H1 (cell line): ENCODE results near the gene NDUFA6. TPM values are rescaled to one million over a fixed set of nuclear protein-coding genes. Genes with fewer than 3 reads are reported as not detected.

Experiments
- CTCF ChIA-PET: fragments of 300-600 bp; sonication (Branson Sonifier 250); formaldehyde crosslinking; loops from one replicate; lab custom pipeline; 2021; ENCODE audit not compliant: partially characterized antibody; lab: Charles Lee
- POLR2A ChIA-PET: fragments of 300-600 bp; sonication (Branson Sonifier 250); formaldehyde crosslinking; loops from one replicate; lab custom pipeline; 2021; ENCODE audit warnings: inconsistent platforms; ENCODE audit not compliant: partially characterized antibody; lab: Charles Lee
- DNase-seq, 2 experiments: peaks; one replicate each; pipeline versions ENCODE4 v3.0.0 to v3.0.0-alpha.2; 2010 to 2022; ENCODE audit warnings: low spot score in 2 of 2, low read depth in 1 of 2, mixed read lengths in 1 of 2
- FAIRE-seq: peaks from 2 replicates; lab custom pipeline; 2011; peaks lifted over from hg19 to GRCh38; lab: Jason Lieb, UNC
- H2AFZ ChIP-seq: 2 replicates; pipeline ENCODE4 v1.8.1; 2012; ENCODE audit warnings: low read length, inconsistent platforms
- H2AK5ac ChIP-seq: 2 replicates; pipeline ENCODE4 v1.6.1; 2013; ENCODE audit warnings: low read depth, low read length
- H2BK120ac ChIP-seq: replicated peaks from 2 replicates; pipeline ENCODE3; 2013; ENCODE audit warnings: low read depth, low read length, inconsistent platforms
- H2BK12ac ChIP-seq: 2 replicates; pipeline ENCODE4 v1.6.1; 2013; ENCODE audit warnings: low read depth, low read length
- H2BK15ac ChIP-seq: 2 replicates; pipeline ENCODE4 v1.6.1; 2013; ENCODE audit warnings: low read length
- H2BK20ac ChIP-seq: 2 replicates; pipeline ENCODE4 v1.6.1; 2013; ENCODE audit warnings: low read length
- H2BK5ac ChIP-seq: 2 replicates; pipeline ENCODE4 v1.6.1; 2013; ENCODE audit warnings: low read depth, low read length
- H3K14ac ChIP-seq: 2 replicates; pipeline ENCODE4 v1.6.1; 2013; ENCODE audit warnings: inconsistent platforms; ENCODE audit not compliant: insufficient read length
- H3K18ac ChIP-seq: 2 replicates; pipeline ENCODE4 v1.6.1; 2013; ENCODE audit warnings: low read length; ENCODE audit errors: extremely low read depth
- H3K23ac ChIP-seq: 2 replicates; pipeline ENCODE4 v1.6.1; 2013; ENCODE audit warnings: inconsistent platforms; ENCODE audit not compliant: insufficient read length
- H3K23me2 ChIP-seq: 2 replicates; pipeline ENCODE4 v1.6.1; 2013; ENCODE audit warnings: low read depth, low read length
- H3K27ac ChIP-seq: 2 replicates; pipeline ENCODE4 v1.6.1; 2011; ENCODE audit warnings: low read depth, low read length, inconsistent platforms
- H3K27me3 ChIP-seq, 4 experiments: replicated peaks in 1 of 4; 1 replicate in 1 of 4; 2 replicates in 3 of 4; pipeline versions ENCODE4 v1.6.1 to v1.8.1; 2011 to 2013; ENCODE audit warnings: low read length in 3 of 4, mild to moderate bottlenecking in 3 of 4, inconsistent platforms in 2 of 4, mixed read lengths in 2 of 4, moderate library complexity in 1 of 4; ENCODE audit not compliant: control insufficient read depth in 3 of 4, insufficient read depth in 3 of 4; ENCODE audit errors: extremely low read depth in 1 of 4
- H3K36me3 ChIP-seq, 4 experiments: 2 replicates each; pipeline versions ENCODE4 v1.6.1 to v1.8.1; 2011 to 2013; ENCODE audit warnings: mild to moderate bottlenecking in 4 of 4, low read length in 3 of 4, moderate library complexity in 2 of 4, control low read depth in 1 of 4, inconsistent platforms in 1 of 4; ENCODE audit not compliant: insufficient read depth in 4 of 4, control insufficient read depth in 2 of 4
- H3K4ac ChIP-seq: replicated peaks from 2 replicates; pipeline ENCODE3; 2013; ENCODE audit warnings: low read length, low read depth, mixed read lengths, inconsistent platforms; ENCODE audit not compliant: insufficient read length
- H3K4me1 ChIP-seq, 4 experiments: replicated peaks in 1 of 4; 1 replicate in 1 of 4; 2 replicates in 3 of 4; pipeline versions ENCODE4 v1.6.1 to v1.8.1; 2011 to 2013; ENCODE audit warnings: low read length in 3 of 4, inconsistent platforms in 2 of 4, mixed read lengths in 1 of 4; ENCODE audit not compliant: insufficient read depth in 4 of 4, control insufficient read depth in 3 of 4
- H3K4me2 ChIP-seq, 2 experiments: 2 replicates each; pipeline versions ENCODE4 v1.6.1 to v1.8.1; 2011 to 2013; ENCODE audit warnings: low read depth in 2 of 2, low read length in 2 of 2, control low read depth in 1 of 2, inconsistent platforms in 1 of 2, mild to moderate bottlenecking in 1 of 2; ENCODE audit not compliant: insufficient read depth in 1 of 2
- H3K4me3 ChIP-seq, 4 experiments: fragments of 200-600, 300-600 bp in 1 of 4; sonication (generic), shearing (Covaris generic), sonication (Bioruptor Twin) in 1 of 4; 2 replicates each; pipeline versions ENCODE4 v1.5.1 to v1.8.1; 2011 to 2016; ENCODE audit warnings: low read length in 4 of 4, low read depth in 3 of 4, control low read depth in 2 of 4, inconsistent platforms in 2 of 4, mild to moderate bottlenecking in 2 of 4, mixed read lengths in 1 of 4, moderate library complexity in 1 of 4; ENCODE audit not compliant: insufficient read depth in 2 of 4; ENCODE audit errors: extremely low read depth in 1 of 4
- H3K56ac ChIP-seq: replicated peaks from 2 replicates; pipeline ENCODE3; 2013; ENCODE audit warnings: low read depth, mild to moderate bottlenecking, mixed read lengths, low read length, inconsistent platforms; ENCODE audit not compliant: insufficient read length
- H3K79me1 ChIP-seq: 2 replicates; pipeline ENCODE4 v1.6.1; 2013; ENCODE audit warnings: low read depth, low read length, control low read depth
- H3K79me2 ChIP-seq, 2 experiments: 2 replicates each; pipeline versions ENCODE4 v1.6.1 to v1.8.1; 2012 to 2013; ENCODE audit warnings: low read length in 2 of 2, mild to moderate bottlenecking in 2 of 2, inconsistent platforms in 1 of 2; ENCODE audit not compliant: insufficient read depth in 2 of 2, control insufficient read depth in 1 of 2
- H3K9ac ChIP-seq, 4 experiments: replicated peaks in 1 of 4; 1 replicate in 1 of 4; 2 replicates in 3 of 4; pipeline versions ENCODE4 v1.6.1 to v1.8.1; 2011 to 2013; ENCODE audit warnings: low read depth in 3 of 4, low read length in 3 of 4, control low read depth in 2 of 4, mild to moderate bottlenecking in 2 of 4, moderate library complexity in 2 of 4, inconsistent platforms in 1 of 4; ENCODE audit errors: extremely low read depth in 1 of 4
- H3K9me3 ChIP-seq, 2 experiments: 2 replicates each; pipeline versions ENCODE4 v1.6.1 to v1.8.1; 2012 to 2013; ENCODE audit warnings: mild to moderate bottlenecking in 2 of 2, moderate library complexity in 2 of 2, control low read depth in 1 of 2, inconsistent platforms in 1 of 2, low read depth in 1 of 2, low read length in 1 of 2, mixed read lengths in 1 of 2; ENCODE audit not compliant: insufficient read depth in 2 of 2
- H4K20me1 ChIP-seq, 2 experiments: replicated peaks in 1 of 2; 2 replicates each; pipeline versions ENCODE3 to v1.8.1; 2011 to 2013; ENCODE audit warnings: inconsistent platforms in 2 of 2, low read length in 2 of 2, mild to moderate bottlenecking in 1 of 2; ENCODE audit not compliant: insufficient read depth in 2 of 2, control insufficient read depth in 1 of 2
- H4K5ac ChIP-seq: 2 replicates; pipeline ENCODE4 v1.6.1; 2013; ENCODE audit warnings: low read length, low read depth, mixed read lengths, inconsistent platforms; ENCODE audit not compliant: insufficient read length
- H4K8ac ChIP-seq: 2 replicates; pipeline ENCODE4 v1.8.0; 2013; ENCODE audit warnings: mild to moderate bottlenecking, moderate library complexity, low read length, inconsistent platforms; ENCODE audit not compliant: insufficient read depth; ENCODE audit errors: extremely low read depth
- H4K91ac ChIP-seq: replicated peaks from 2 replicates; pipeline ENCODE3; 2013; ENCODE audit warnings: low read length, mixed read lengths, inconsistent platforms; ENCODE audit not compliant: insufficient read length
- ASH2L ChIP-seq: fragments of 200-600, 300-600 bp; sonication (generic); IDR thresholded peaks from one replicate; pipeline ENCODE4 v1.7.1; 2017; ENCODE audit warnings: low read length
- E2F6 ChIP-seq: IDR thresholded peaks from 2 replicates; pipeline ENCODE4 v1.6.1; 2012; ENCODE audit warnings: inconsistent platforms
- GTF2F1 ChIP-seq: IDR thresholded peaks from 2 replicates; pipeline ENCODE4 v1.6.1; 2012; ENCODE audit warnings: low read depth, low read length, improper control_type of control experiment, borderline replicate concordance
- HDAC2 ChIP-seq, 2 experiments: fragments of 300-600 bp in 1 of 2; sonication (generic) in 1 of 2; IDR thresholded peaks; 2 replicates each; pipeline ENCODE4 v1.6.1; 2011 to 2012; ENCODE audit warnings: low read depth in 2 of 2, low read length in 2 of 2, mild to moderate bottlenecking in 2 of 2, moderate library complexity in 2 of 2, borderline replicate concordance in 1 of 2, inconsistent platforms in 1 of 2
- KDM1A ChIP-seq: fragments of 200-600, 300-600 bp; sonication (generic); IDR thresholded peaks from 2 replicates; pipeline ENCODE4 v1.7.1; 2016; ENCODE audit warnings: mild to moderate bottlenecking, low read length, borderline replicate concordance
- NANOG ChIP-seq: IDR thresholded peaks from 2 replicates; pipeline ENCODE4 v1.6.1; 2011; ENCODE audit warnings: low read length, low read depth, mild to moderate bottlenecking, inconsistent platforms; ENCODE audit not compliant: insufficient read depth, poor library complexity, severe bottlenecking
- POU5F1 ChIP-seq: IDR thresholded peaks from 2 replicates; pipeline ENCODE4 v1.6.1; 2011; ENCODE audit warnings: low read depth, mild to moderate bottlenecking, low read length, moderate library complexity
- RFX5 ChIP-seq: IDR thresholded peaks from 2 replicates; pipeline ENCODE4 v1.6.1; 2011; ENCODE audit warnings: low read depth, low read length, improper control_type of control experiment, borderline replicate concordance
- SIRT6 ChIP-seq: IDR thresholded peaks from one replicate; pipeline ENCODE4 v1.7.1; 2012; ENCODE audit warnings: low read length, inconsistent platforms
- WGBS, 2 experiments: shearing (Covaris generic) in 1 of 2; methylation state at CpG; one replicate each; pipeline versions ENCODE4 v1.1.6 to v1.1.7; 2013 to 2015; ENCODE audit warnings: low lambda C conversion rate in 2 of 2, mixed read lengths in 2 of 2, inconsistent platforms in 1 of 2, low coverage in 1 of 2, missing lambda C conversion rate in 1 of 2; ENCODE audit not compliant: insufficient replicate concordance in 2 of 2, insufficient coverage in 1 of 2, insufficient read length in 1 of 2; ENCODE audit errors: extremely low coverage in 1 of 2, missing lambda C conversion rate in 1 of 2; 5-methylcytosine and 5-hydroxymethylcytosine counted together
- polyA plus RNA-seq, 7 experiments: library from polyadenylated mRNA; depleted of rRNA in 3 of 7; stranded (reverse) in 5 of 7; unstranded in 2 of 7; fragments of >200 nt in 5 of 7; fragments of 200-250 nt in 2 of 7; gene quantifications; 1 replicate in 5 of 7; 2 replicates in 1 of 7; 4 replicates in 1 of 7; pipeline versions ENCODE4 v1.2.1 to v1.2.3, GENCODE V29; 2011 to 2013; ENCODE audit warnings: missing spikeins in 2 of 7, mixed read lengths in 2 of 7
- total RNA-seq: library from RNA; stranded (reverse); fragmentation: NEBNext Ultra II Directional; extraction: Animal tissue kit (Norgen Biotek cat#: 25700); gene quantifications from 2 replicates; pipeline ENCODE4 v1.2.1, GENCODE V29; 2021

The NDUFA6 gene
- total and polyA plus RNA-seq, 2 of the 8 experiments (the other 6 are each of a cell fraction or from before 2014, with no cell fraction given), result 76.2 to 105 TPM

- peak overlapping the region; percentile 67 for H2AFZ ChIP-seq
- no peak overlapping the region for H3K27ac ChIP-seq
- peaks cover 0 to 9% (median 8%) of the 10 kb centered on the region in 4 experiments for H3K36me3 ChIP-seq
- CTCF ChIA-PET, result interaction anchor here (0.8 to 7.1 kb wide), 19 partner anchors 8 to 352 kb away, joined by 3 to 55 read pairs (median 4); partner anchors contain the start of gene SMDT1
- H4K8ac ChIP-seq, result no peak overlapping the region
- no peak overlapping the region for H3K23ac ChIP-seq
- peaks cover 0 to 4% of the 10 kb centered on the region in 2 experiments for H4K20me1 ChIP-seq
- H3K23me2 ChIP-seq, result peaks cover 2% of the 10 kb centered on the region; the same call in 1 of the 2 replicates
- no peak overlapping the region for H2BK20ac ChIP-seq
- H3K4me2 ChIP-seq, result peak overlapping the region; percentile 51 to 77
- WGBS, 2 experiments, result 55% methylated on average over 7 of the region's 7 CpGs; no CpG with 5 or more reads in 1 of the 2 experiments
- no peak overlapping the region for H4K91ac ChIP-seq
- no peak overlapping the region for H4K5ac ChIP-seq
- no peak overlapping the region for H2AK5ac ChIP-seq
- POLR2A ChIA-PET, result interaction anchor here (0.6 to 6.2 kb wide), 11 partner anchors 10 to 208 kb away, joined by 3 to 94 read pairs (median 10); partner anchors contain the start of genes CENPM, NAGA, PHETA2 and SEPTIN3
- no peaks in the 10 kb centered on the region; a peak in 1 of 4 replicates for H3K9me3 ChIP-seq
- H3K9ac ChIP-seq, result peak overlapping the region in 1 of 4 experiments; percentile 26; a peak in 2 of 7 replicates
- H3K27me3 ChIP-seq, result 0 out of 7 replicates have a peak, but pooled peaks cover 0 to 2% (median 0%) of the 10 kb centered on the region in 4 experiments
- DNase-seq, result no peak
- peaks cover 0 to 5% (median 1%) of the 10 kb centered on the region in 4 experiments; a peak in 2 of 7 replicates for H3K4me1 ChIP-seq
- no peak overlapping the region for H3K14ac ChIP-seq
- H2BK120ac ChIP-seq, result no peak overlapping the region
- H3K79me2 ChIP-seq, result peaks cover 7 to 17% of the 10 kb centered on the region in 2 experiments; a peak in 3 of 4 replicates
- no peak overlapping the region for H3K56ac ChIP-seq
- no peak for FAIRE-seq
- H3K4me3 ChIP-seq, result peak overlapping the region; percentile 18 to 93 (median 60); a peak in 7 of 8 replicates
- H2BK12ac ChIP-seq, result no peak overlapping the region
- H2BK15ac ChIP-seq, result no peak overlapping the region
- H3K79me1 ChIP-seq, result peaks cover 4% of the 10 kb centered on the region; the same call in 1 of the 2 replicates
- no peak overlapping the region for H3K4ac ChIP-seq
- H2BK5ac ChIP-seq, result no peak overlapping the region
- no peak overlapping the region for H3K18ac ChIP-seq
- no peak for TF ChIP-seq SIRT6
- no peak for TF ChIP-seq RFX5
- TF ChIP-seq KDM1A, result peak; percentile 89; the same call in 1 of the 2 replicates
- no peak for TF ChIP-seq ASH2L
- TF ChIP-seq HDAC2 (IDR thresholded peaks at IDR 0.05; ENCODE audit: borderline replicate concordance in 1 of 2, low read depth in 2 of 2, low read length in 2 of 2), result peak in 1 of 2 experiments; percentile 45; a peak in 1 of 4 replicates
- TF ChIP-seq E2F6, result no peak
- no peak for TF ChIP-seq POU5F1
- TF ChIP-seq NANOG, result no peak
- TF ChIP-seq GTF2F1, result no peak
- TF ChIP-seq, all 59 proteins: peak for 2
Measured at GRCh38 chr22:42091455-42091782, 847 bp upstream of the NDUFA6 start.
